Ammon's horn (tissue), 1 donor: Measurements from ENCODE around the gene C14orf93.

ENCODE experiments used
- DNase-seq: peaks from one replicate; pipeline ENCODE4 v3.0.0-alpha.2; 2016; ENCODE audit warnings: low spot score

The C14orf93 gene

GRCh38 chr14:22994762-22995275, 15.1 kb downstream of the C14orf93 start:
- peak; percentile 61 for DNase-seq

- DNase-seq = no peak
Measured at GRCh38 chr14:22993517-22993916, 16.4 kb downstream of the C14orf93 start.

- DNase-seq = no peak
Measured at GRCh38 chr14:22991852-22992251, 18.1 kb downstream of the C14orf93 start.

- no peak for DNase-seq
Measured at GRCh38 chr14:22987291-22987690, 22.7 kb downstream of the C14orf93 start.

GRCh38 chr14:22986508-22987054, 23.4 kb downstream of the C14orf93 start:
- DNase-seq = peak; percentile 96

GRCh38 chr14:22985894-22986507, 23.9 kb downstream of the C14orf93 start:
- no peak for DNase-seq

GRCh38 chr14:22984959-22985658, 24.8 kb downstream of the C14orf93 start:
- no peak for DNase-seq

GRCh38 chr14:22982477-22983245, 27.3 kb downstream of the C14orf93 start, which contains the start of gene AJUBA:
Gene AJUBA (minus strand): TSS chr14:22982551. CDS start chr14:22982266, 285 bp downstream.
- DNase-seq = peak; percentile 63

GRCh38 chr14:22981876-22982476, 28.0 kb downstream of the C14orf93 start:
- no peak for DNase-seq

- DNase-seq = no peak
Measured at GRCh38 chr14:22981090-22981875, 28.7 kb downstream of the C14orf93 start.

- no peak for DNase-seq
Measured at GRCh38 chr14:22980672-22981089, 29.3 kb downstream of the C14orf93 start.

- DNase-seq = no peak
Measured at GRCh38 chr14:22979748-22980392, 30.1 kb downstream of the C14orf93 start.

GRCh38 chr14:22978981-22979671, 30.8 kb downstream of the C14orf93 start:
- DNase-seq = no peak

GRCh38 chr14:22978487-22978837, 31.5 kb downstream of the C14orf93 start:
- no peak for DNase-seq

- no peak for DNase-seq
Measured at GRCh38 chr14:22977684-22978486, 32.1 kb downstream of the C14orf93 start.

GRCh38 chr14:22977434-22977683, 32.6 kb downstream of the C14orf93 start:
- DNase-seq = no peak

- no peak for DNase-seq
Measured at GRCh38 chr14:22976620-22977433, 33.1 kb downstream of the C14orf93 start.

- DNase-seq = no peak
Measured at GRCh38 chr14:22974530-22975313, 35.2 kb downstream of the C14orf93 start.
